ENCODE measurements around the gene STARD3.

STARD3 gene

GRCh38 chr17:39639566-39640458, 2.9 kb downstream of the STARD3 start:
- DNase-seq, result no peak

GRCh38 chr17:39640591-39641031, 3.7 kb downstream of the STARD3 start:
- no peak for DNase-seq

- no peak for DNase-seq
Measured at GRCh38 chr17:39641097-39641496, 4.2 kb downstream of the STARD3 start.

- no peak for DNase-seq
Measured at GRCh38 chr17:39641883-39642282, 4.9 kb downstream of the STARD3 start.

GRCh38 chr17:39642291-39643074, 5.5 kb downstream of the STARD3 start:
- no peak for DNase-seq

- no peak for DNase-seq
Measured at GRCh38 chr17:39643271-39643670, 6.3 kb downstream of the STARD3 start.

GRCh38 chr17:39647256-39647655, 10.3 kb downstream of the STARD3 start:
- DNase-seq, result no peak

GRCh38 chr17:39648616-39649366, 11.8 kb downstream of the STARD3 start:
- DNase-seq, result no peak

GRCh38 chr17:39650121-39650579, 13.2 kb downstream of the STARD3 start:
- DNase-seq, result no peak

- DNase-seq, result no peak
Measured at GRCh38 chr17:39651923-39652586, 15.1 kb downstream of the STARD3 start.

- DNase-seq, result no peak
Measured at GRCh38 chr17:39652587-39653315, 15.8 kb downstream of the STARD3 start.

GRCh38 chr17:39653316-39653661, 16.3 kb downstream of the STARD3 start:
- no peak for DNase-seq

- DNase-seq, result no peak
Measured at GRCh38 chr17:39653662-39654331, 16.9 kb downstream of the STARD3 start.

- no peak for DNase-seq
Measured at GRCh38 chr17:39655105-39655504, 18.2 kb downstream of the STARD3 start.

GRCh38 chr17:39658346-39658745, 21.4 kb downstream of the STARD3 start:
- no peak for DNase-seq

- no peak for DNase-seq
Measured at GRCh38 chr17:39658760-39659159, 21.8 kb downstream of the STARD3 start.

GRCh38 chr17:39659279-39660010, 22.5 kb downstream of the STARD3 start:
- DNase-seq, result no peak

- DNase-seq, result no peak
Measured at GRCh38 chr17:39660011-39660360, 23.0 kb downstream of the STARD3 start.

- DNase-seq, result no peak
Measured at GRCh38 chr17:39660397-39661385, 23.7 kb downstream of the STARD3 start.
